Measurements from ENCODE around the gene KCP. TPM values are rescaled to one million over a fixed set of nuclear protein-coding genes. Genes with fewer than 3 reads are reported as not detected.

Gene KCP
- total and polyA plus RNA-seq, 8 donors, result 0.08 to 0.95 (median 0.35) TPM

- no peak for FAIRE-seq
- no peak overlapping the region for H3K27ac ChIP-seq
- peak in 2 of 6 donors; percentile 54 to 71 for DNase-seq
- intact Hi-C loops (cut with DNase I), result loop anchor here in 2 of 3 donors (5.0 to 10.0 kb wide), 2 partner anchors 265 to 402 kb away; partner anchors contain the start of gene METTL2B (in 1 of the 2)
- H3K9me3 ChIP-seq, result no peaks in the 10 kb centered on the region
- 57 to 64% methylated on average over 19 of the region's 19 CpGs for WGBS, 2 donors
- no peaks in the 10 kb centered on the region for H3K4me1 ChIP-seq
- H3K4me3 ChIP-seq, result no peak overlapping the region
- no peak for TF ChIP-seq CTCF (IDR thresholded peaks at IDR 0.05)
- ATAC-seq, result peak in 1 of 4 donors; percentile 19
- no peaks in the 10 kb centered on the region for H3K27me3 ChIP-seq
- H3K36me3 ChIP-seq, result no peaks in the 10 kb centered on the region
These were observed 31.0 kb downstream of the KCP start for GRCh38 chr7:128879461-128879938.

- Histone ChIP-seq H3K4me3 (no peak overlapping the region), H3K27ac (no peak overlapping the region), H3K36me3 (no peaks in the 10 kb centered on the region), H3K27me3 (no peaks in the 10 kb centered on the region), H3K9me3 (no peaks in the 10 kb centered on the region), H3K4me1 (no peaks in the 10 kb centered on the region)
- WGBS, 2 donors, result 76 to 85% methylated on average over 14 of the region's 14 CpGs
- intact Hi-C loops (cut with DNase I), result loop anchor here in 2 of 3 donors (5.0 to 10.0 kb wide), 2 partner anchors 264 to 401 kb away; partner anchors contain the start of gene METTL2B (in 1 of the 2)
- DNase-seq, result peak in 2 of 6 donors; percentile 32 to 42
- ATAC-seq, result no peak
- no peak for FAIRE-seq
- TF ChIP-seq CTCF (IDR thresholded peaks at IDR 0.05), result no peak
These were observed 32.0 kb downstream of the KCP start for GRCh38 chr7:128878226-128879105.

- Histone ChIP-seq H3K27me3 (no peaks in the 10 kb centered on the region), H3K4me1 (no peaks in the 10 kb centered on the region), H3K36me3 (no peaks in the 10 kb centered on the region), H3K9me3 (no peaks in the 10 kb centered on the region), H3K27ac (no peak overlapping the region), H3K4me3 (no peak overlapping the region)
- 70 to 77% methylated on average over 4 of the region's 4 CpGs for WGBS, 2 donors
- no peak for DNase-seq
- intact Hi-C loops (cut with DNase I), result loop anchor here in 2 of 3 donors (5.0 to 10.0 kb wide), 2 partner anchors 263 to 400 kb away; partner anchors contain the start of gene METTL2B (in 1 of the 2)
- TF ChIP-seq CTCF (IDR thresholded peaks at IDR 0.05), result no peak
- FAIRE-seq, result no peak
- ATAC-seq, result no peak
These were observed 32.8 kb downstream of the KCP start for GRCh38 chr7:128877756-128878120.

GRCh38 chr7:128876978-128877755, 33.3 kb downstream of the KCP start:
- no peak for TF ChIP-seq CTCF (IDR thresholded peaks at IDR 0.05)
- H3K36me3 ChIP-seq, result no peaks in the 10 kb centered on the region
- 82 to 89% methylated on average over 28 to 32 of the region's 32 CpGs for WGBS, 2 donors
- H3K27me3 ChIP-seq, result no peaks in the 10 kb centered on the region
- intact Hi-C loops (cut with DNase I), result loop anchor here in 2 of 3 donors (5.0 to 10.0 kb wide), 2 partner anchors 262 to 400 kb away; partner anchors contain the start of gene METTL2B (in 1 of the 2)
- FAIRE-seq (no peak), DNase-seq (peak in 2 of 6 donors; percentile 41 to 70), ATAC-seq (no peak)
- H3K4me1 ChIP-seq, result no peaks in the 10 kb centered on the region
- H3K27ac ChIP-seq, result no peak overlapping the region
- no peak overlapping the region for H3K4me3 ChIP-seq
- no peaks in the 10 kb centered on the region for H3K9me3 ChIP-seq

All from pancreas (tissue), 10 donors.